HEK293 (cell line): ENCODE measurements around the gene ASPRV1.

Experiments
- BCL11B ChIP-seq: fragments of 450-650 bp; formaldehyde crosslinking; IDR thresholded peaks from 2 replicates; pipeline ENCODE4 v1.5.1; 2016; ENCODE audit warnings: low read depth, missing biosample characterization, missing genetic modification characterization
- GFI1B ChIP-seq: fragments of 450-650 bp; formaldehyde crosslinking; IDR thresholded peaks from 2 replicates; pipeline ENCODE4 v1.5.1; 2016; ENCODE audit warnings: missing biosample characterization, missing genetic modification characterization
- HOXA7 ChIP-seq: sonication (generic); formaldehyde crosslinking; IDR thresholded peaks from 2 replicates; pipeline ENCODE4 v1.8.1; 2022; ENCODE audit warnings: missing genetic modification reagents, borderline replicate concordance
- OVOL3 ChIP-seq: fragments of 450-650 bp; formaldehyde crosslinking; IDR thresholded peaks from 2 replicates; pipeline ENCODE4 v1.5.1; 2016; ENCODE audit warnings: missing biosample characterization, missing genetic modification characterization
- SCRT2 ChIP-seq: fragments of 450-650 bp; formaldehyde crosslinking; IDR thresholded peaks from 2 replicates; pipeline ENCODE4 v1.5.1; 2016; ENCODE audit warnings: missing biosample characterization, missing genetic modification characterization
- ZFP37 ChIP-seq: fragments of 450-650 bp; formaldehyde crosslinking; IDR thresholded peaks from 2 replicates; pipeline ENCODE4 v1.5.1; 2016; ENCODE audit warnings: missing biosample characterization, missing genetic modification characterization
- ZNF174 ChIP-seq: fragments of 450-650 bp; formaldehyde crosslinking; IDR thresholded peaks from 2 replicates; pipeline ENCODE4 v1.5.0; 2017; ENCODE audit warnings: missing biosample characterization, mild to moderate bottlenecking, missing genetic modification characterization
- ZNF2 ChIP-seq: fragments of 450-650 bp; formaldehyde crosslinking; IDR thresholded peaks from 2 replicates; pipeline ENCODE4 v1.5.1; 2016; ENCODE audit warnings: missing biosample characterization, missing genetic modification characterization
- ZNF214 ChIP-seq: fragments of 450-650 bp; formaldehyde crosslinking; IDR thresholded peaks from 2 replicates; pipeline ENCODE4 v1.5.1; 2017; ENCODE audit warnings: missing biosample characterization, mild to moderate bottlenecking, missing genetic modification characterization, borderline replicate concordance
- ZNF23 ChIP-seq: fragments of 450-650 bp; formaldehyde crosslinking; IDR thresholded peaks from 2 replicates; pipeline ENCODE4 v1.5.1; 2016; ENCODE audit warnings: missing biosample characterization, missing genetic modification characterization, borderline replicate concordance
- ZNF350 ChIP-seq: fragments of 450-650 bp; formaldehyde crosslinking; IDR thresholded peaks from 2 replicates; pipeline ENCODE4 v1.5.0; 2017; ENCODE audit warnings: missing biosample characterization, mild to moderate bottlenecking, missing genetic modification characterization
- ZNF426 ChIP-seq: fragments of 450-650 bp; formaldehyde crosslinking; IDR thresholded peaks from 2 replicates; pipeline ENCODE4 v1.5.1; 2017; ENCODE audit warnings: missing biosample characterization, missing genetic modification characterization, mild to moderate bottlenecking, inconsistent platforms, moderate library complexity
- ZNF521 ChIP-seq: fragments of 450-650 bp; formaldehyde crosslinking; IDR thresholded peaks from 2 replicates; pipeline ENCODE4 v1.5.1; 2017; ENCODE audit warnings: missing biosample characterization, mild to moderate bottlenecking, missing genetic modification characterization
- ZNF768 ChIP-seq: fragments of 450-650 bp; formaldehyde crosslinking; IDR thresholded peaks from 2 replicates; pipeline ENCODE4 v1.5.1; 2018; ENCODE audit warnings: missing biosample characterization, mild to moderate bottlenecking, missing genetic modification characterization
- TF ChIP-seq, protein P1 (sequence below): fragments of 450-650 bp; formaldehyde crosslinking; IDR thresholded peaks from 2 replicates; pipeline ENCODE4 v1.5.1; 2016; ENCODE audit warnings: missing biosample characterization, missing genetic modification characterization, borderline replicate concordance
- TF ChIP-seq, protein P2 (sequence below): fragments of 450-650 bp; formaldehyde crosslinking; IDR thresholded peaks from 2 replicates; pipeline ENCODE4 v1.5.1; 2016; ENCODE audit warnings: missing biosample characterization, missing genetic modification characterization
- TF ChIP-seq, protein P3 (sequence below): fragments of 450-650 bp; formaldehyde crosslinking; IDR thresholded peaks from 2 replicates; pipeline ENCODE4 v1.5.1; 2016; ENCODE audit warnings: missing biosample characterization, missing genetic modification characterization
- TF ChIP-seq, protein P4 (sequence below): fragments of 450-650 bp; formaldehyde crosslinking; IDR thresholded peaks from 2 replicates; pipeline ENCODE4 v1.5.1; 2017; ENCODE audit warnings: missing biosample characterization, missing genetic modification characterization
- TF ChIP-seq, protein P5 (sequence below): fragments of 450-650 bp; formaldehyde crosslinking; IDR thresholded peaks from 2 replicates; pipeline ENCODE4 v1.5.1; 2016; ENCODE audit warnings: missing biosample characterization, missing genetic modification characterization, low read depth
- TF ChIP-seq, protein P6 (sequence below): fragments of 450-650 bp; formaldehyde crosslinking; IDR thresholded peaks from 2 replicates; pipeline ENCODE4 v1.5.1; 2016; ENCODE audit warnings: missing biosample characterization, missing genetic modification characterization

Gene ASPRV1

DNA sequence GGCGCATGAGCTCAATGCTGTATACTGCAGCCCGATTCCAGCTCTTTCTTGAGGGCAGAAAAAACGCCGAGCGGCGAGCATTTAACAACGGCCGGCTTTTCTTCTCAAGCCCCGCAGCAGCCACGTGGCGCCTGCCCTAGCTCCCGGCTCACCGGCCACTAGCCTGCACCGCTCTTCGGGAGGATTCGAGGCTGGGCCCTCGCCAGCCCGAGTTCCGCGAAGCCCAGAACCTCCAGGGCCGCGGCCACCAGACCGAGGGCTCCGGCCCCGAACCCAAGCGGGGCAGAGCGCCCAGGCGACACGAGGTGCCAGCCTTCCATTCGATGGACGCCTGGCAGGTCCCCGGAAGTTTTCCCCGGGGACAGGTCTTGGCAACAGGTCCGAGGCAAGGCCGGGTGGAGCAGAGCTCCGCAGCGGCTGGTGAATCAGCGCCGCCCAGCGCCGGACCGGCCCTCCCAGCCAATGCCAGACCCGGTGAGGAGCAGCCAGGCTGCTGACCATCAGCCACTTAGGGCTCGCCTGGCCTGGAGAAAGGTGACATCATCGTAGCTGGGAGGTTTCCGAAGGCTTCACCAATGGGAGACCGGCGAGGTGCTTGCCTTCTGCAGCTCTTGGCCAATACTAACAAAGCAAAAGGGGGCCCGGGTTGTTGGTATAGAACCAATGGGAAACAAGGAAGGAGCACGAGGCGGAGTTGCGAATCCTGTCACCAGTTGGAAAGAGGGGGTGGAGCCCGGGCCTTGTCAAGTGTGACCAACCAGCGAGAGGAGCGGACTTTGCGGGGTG lies 47.1 kb downstream of the ASPRV1 start (continued):
- TF ChIP-seq ZNF521 (no peak), ZNF426 (tag by site-specific recombination) (no peak), BCL11B (peak; percentile 83; the same call in 1 of the 2 replicates), ZNF214 (tag by site-specific recombination) (no peak), SCRT2 (tag by site-specific recombination) (peak; percentile 100), ZNF350 (tag by site-specific recombination) (no peak), ZNF2 (tag by site-specific recombination) (peak; percentile 68; the same call in 1 of the 2 replicates), ZFP37 (tag by site-specific recombination) (peak; percentile 91), GFI1B (no peak), ZNF174 (tag by site-specific recombination) (no peak), OVOL3 (tag by site-specific recombination) (no peak), ZNF23 (tag by site-specific recombination) (no peak), ZNF768 (tag by site-specific recombination) (no peak), HOXA7 (CRISPR knock-in tag) (no peak)
- TF ChIP-seq, protein P1, sequence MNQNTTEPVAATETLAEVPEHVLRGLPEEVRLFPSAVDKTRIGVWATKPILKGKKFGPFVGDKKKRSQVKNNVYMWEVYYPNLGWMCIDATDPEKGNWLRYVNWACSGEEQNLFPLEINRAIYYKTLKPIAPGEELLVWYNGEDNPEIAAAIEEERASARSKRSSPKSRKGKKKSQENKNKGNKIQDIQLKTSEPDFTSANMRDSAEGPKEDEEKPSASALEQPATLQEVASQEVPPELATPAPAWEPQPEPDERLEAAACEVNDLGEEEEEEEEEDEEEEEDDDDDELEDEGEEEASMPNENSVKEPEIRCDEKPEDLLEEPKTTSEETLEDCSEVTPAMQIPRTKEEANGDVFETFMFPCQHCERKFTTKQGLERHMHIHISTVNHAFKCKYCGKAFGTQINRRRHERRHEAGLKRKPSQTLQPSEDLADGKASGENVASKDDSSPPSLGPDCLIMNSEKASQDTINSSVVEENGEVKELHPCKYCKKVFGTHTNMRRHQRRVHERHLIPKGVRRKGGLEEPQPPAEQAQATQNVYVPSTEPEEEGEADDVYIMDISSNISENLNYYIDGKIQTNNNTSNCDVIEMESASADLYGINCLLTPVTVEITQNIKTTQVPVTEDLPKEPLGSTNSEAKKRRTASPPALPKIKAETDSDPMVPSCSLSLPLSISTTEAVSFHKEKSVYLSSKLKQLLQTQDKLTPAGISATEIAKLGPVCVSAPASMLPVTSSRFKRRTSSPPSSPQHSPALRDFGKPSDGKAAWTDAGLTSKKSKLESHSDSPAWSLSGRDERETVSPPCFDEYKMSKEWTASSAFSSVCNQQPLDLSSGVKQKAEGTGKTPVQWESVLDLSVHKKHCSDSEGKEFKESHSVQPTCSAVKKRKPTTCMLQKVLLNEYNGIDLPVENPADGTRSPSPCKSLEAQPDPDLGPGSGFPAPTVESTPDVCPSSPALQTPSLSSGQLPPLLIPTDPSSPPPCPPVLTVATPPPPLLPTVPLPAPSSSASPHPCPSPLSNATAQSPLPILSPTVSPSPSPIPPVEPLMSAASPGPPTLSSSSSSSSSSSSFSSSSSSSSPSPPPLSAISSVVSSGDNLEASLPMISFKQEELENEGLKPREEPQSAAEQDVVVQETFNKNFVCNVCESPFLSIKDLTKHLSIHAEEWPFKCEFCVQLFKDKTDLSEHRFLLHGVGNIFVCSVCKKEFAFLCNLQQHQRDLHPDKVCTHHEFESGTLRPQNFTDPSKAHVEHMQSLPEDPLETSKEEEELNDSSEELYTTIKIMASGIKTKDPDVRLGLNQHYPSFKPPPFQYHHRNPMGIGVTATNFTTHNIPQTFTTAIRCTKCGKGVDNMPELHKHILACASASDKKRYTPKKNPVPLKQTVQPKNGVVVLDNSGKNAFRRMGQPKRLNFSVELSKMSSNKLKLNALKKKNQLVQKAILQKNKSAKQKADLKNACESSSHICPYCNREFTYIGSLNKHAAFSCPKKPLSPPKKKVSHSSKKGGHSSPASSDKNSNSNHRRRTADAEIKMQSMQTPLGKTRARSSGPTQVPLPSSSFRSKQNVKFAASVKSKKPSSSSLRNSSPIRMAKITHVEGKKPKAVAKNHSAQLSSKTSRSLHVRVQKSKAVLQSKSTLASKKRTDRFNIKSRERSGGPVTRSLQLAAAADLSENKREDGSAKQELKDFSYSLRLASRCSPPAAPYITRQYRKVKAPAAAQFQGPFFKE (tag by site-specific recombination): no peak
- TF ChIP-seq, protein P2, sequence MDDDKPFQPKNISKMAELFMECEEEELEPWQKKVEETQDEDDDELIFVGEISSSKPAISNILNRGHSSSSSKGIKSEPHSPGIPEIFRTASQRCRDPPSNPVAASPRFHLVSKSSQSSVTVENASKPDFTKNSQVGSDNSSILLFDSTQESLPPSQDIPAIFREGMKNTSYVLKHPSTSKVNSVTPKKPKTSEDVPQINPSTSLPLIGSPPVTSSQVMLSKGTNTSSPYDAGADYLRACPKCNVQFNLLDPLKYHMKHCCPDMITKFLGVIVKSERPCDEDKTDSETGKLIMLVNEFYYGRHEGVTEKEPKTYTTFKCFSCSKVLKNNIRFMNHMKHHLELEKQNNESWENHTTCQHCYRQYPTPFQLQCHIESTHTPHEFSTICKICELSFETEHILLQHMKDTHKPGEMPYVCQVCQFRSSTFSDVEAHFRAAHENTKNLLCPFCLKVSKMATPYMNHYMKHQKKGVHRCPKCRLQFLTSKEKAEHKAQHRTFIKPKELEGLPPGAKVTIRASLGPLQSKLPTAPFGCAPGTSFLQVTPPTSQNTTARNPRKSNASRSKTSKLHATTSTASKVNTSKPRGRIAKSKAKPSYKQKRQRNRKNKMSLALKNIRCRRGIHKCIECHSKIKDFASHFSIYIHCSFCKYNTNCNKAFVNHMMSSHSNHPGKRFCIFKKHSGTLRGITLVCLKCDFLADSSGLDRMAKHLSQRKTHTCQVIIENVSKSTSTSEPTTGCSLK: no peak
- TF ChIP-seq, protein P3, sequence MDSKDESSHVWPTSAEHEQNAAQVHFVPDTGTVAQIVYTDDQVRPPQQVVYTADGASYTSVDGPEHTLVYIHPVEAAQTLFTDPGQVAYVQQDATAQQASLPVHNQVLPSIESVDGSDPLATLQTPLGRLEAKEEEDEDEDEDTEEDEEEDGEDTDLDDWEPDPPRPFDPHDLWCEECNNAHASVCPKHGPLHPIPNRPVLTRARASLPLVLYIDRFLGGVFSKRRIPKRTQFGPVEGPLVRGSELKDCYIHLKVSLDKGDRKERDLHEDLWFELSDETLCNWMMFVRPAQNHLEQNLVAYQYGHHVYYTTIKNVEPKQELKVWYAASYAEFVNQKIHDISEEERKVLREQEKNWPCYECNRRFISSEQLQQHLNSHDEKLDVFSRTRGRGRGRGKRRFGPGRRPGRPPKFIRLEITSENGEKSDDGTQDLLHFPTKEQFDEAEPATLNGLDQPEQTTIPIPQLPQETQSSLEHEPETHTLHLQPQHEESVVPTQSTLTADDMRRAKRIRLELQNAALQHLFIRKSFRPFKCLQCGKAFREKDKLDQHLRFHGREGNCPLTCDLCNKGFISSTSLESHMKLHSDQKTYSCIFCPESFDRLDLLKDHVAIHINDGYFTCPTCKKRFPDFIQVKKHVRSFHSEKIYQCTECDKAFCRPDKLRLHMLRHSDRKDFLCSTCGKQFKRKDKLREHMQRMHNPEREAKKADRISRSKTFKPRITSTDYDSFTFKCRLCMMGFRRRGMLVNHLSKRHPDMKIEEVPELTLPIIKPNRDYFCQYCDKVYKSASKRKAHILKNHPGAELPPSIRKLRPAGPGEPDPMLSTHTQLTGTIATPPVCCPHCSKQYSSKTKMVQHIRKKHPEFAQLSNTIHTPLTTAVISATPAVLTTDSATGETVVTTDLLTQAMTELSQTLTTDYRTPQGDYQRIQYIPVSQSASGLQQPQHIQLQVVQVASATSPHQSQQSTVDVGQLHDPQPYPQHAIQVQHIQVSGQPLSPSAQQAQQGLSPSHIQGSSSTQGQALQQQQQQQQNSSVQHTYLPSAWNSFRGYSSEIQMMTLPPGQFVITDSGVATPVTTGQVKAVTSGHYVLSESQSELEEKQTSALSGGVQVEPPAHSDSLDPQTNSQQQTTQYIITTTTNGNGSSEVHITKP (tag by site-specific recombination): no peak
- TF ChIP-seq, protein P4, sequence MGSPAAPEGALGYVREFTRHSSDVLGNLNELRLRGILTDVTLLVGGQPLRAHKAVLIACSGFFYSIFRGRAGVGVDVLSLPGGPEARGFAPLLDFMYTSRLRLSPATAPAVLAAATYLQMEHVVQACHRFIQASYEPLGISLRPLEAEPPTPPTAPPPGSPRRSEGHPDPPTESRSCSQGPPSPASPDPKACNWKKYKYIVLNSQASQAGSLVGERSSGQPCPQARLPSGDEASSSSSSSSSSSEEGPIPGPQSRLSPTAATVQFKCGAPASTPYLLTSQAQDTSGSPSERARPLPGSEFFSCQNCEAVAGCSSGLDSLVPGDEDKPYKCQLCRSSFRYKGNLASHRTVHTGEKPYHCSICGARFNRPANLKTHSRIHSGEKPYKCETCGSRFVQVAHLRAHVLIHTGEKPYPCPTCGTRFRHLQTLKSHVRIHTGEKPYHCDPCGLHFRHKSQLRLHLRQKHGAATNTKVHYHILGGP: no peak
- TF ChIP-seq, protein P5, sequence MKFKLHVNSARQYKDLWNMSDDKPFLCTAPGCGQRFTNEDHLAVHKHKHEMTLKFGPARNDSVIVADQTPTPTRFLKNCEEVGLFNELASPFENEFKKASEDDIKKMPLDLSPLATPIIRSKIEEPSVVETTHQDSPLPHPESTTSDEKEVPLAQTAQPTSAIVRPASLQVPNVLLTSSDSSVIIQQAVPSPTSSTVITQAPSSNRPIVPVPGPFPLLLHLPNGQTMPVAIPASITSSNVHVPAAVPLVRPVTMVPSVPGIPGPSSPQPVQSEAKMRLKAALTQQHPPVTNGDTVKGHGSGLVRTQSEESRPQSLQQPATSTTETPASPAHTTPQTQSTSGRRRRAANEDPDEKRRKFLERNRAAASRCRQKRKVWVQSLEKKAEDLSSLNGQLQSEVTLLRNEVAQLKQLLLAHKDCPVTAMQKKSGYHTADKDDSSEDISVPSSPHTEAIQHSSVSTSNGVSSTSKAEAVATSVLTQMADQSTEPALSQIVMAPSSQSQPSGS (tag by site-specific recombination): peak; percentile 99
- TF ChIP-seq, protein P6, sequence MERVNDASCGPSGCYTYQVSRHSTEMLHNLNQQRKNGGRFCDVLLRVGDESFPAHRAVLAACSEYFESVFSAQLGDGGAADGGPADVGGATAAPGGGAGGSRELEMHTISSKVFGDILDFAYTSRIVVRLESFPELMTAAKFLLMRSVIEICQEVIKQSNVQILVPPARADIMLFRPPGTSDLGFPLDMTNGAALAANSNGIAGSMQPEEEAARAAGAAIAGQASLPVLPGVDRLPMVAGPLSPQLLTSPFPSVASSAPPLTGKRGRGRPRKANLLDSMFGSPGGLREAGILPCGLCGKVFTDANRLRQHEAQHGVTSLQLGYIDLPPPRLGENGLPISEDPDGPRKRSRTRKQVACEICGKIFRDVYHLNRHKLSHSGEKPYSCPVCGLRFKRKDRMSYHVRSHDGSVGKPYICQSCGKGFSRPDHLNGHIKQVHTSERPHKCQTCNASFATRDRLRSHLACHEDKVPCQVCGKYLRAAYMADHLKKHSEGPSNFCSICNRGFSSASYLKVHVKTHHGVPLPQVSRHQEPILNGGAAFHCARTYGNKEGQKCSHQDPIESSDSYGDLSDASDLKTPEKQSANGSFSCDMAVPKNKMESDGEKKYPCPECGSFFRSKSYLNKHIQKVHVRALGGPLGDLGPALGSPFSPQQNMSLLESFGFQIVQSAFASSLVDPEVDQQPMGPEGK (tag by site-specific recombination): no peak
